Stimulated activated CD8-positive, alpha-beta memory T cell treated with anti-CD3 and anti-CD28 coated beads, Interleukin-15, amount 100 ng/mL, for 48 hours (primary cell): ENCODE results near the gene NPIPA8.
"Not testable (repeated sequence)": the region's sequence is repeated elsewhere in the genome, so short reads cannot be mapped to it uniquely, and the experiment has no call there.

Experiments
- DNase-seq, 2 donors: peaks; one replicate each; pipeline ENCODE4 v3.0.0-alpha.2; 2020; ENCODE audit warnings: low read depth in 2 of 2

Gene NPIPA8

GRCh38 chr16:18276756-18277155 lies 59.8 kb downstream of the NPIPA8 start:
- not testable (repeated sequence) for DNase-seq

GRCh38 chr16:18270171-18270570 lies 66.4 kb downstream of the NPIPA8 start:
- not testable (repeated sequence) for DNase-seq
